Stimulated activated CD4-positive, alpha-beta T cell treated with anti-CD3 and anti-CD28 coated beads, TNF-alpha, amount 100 ng/mL, for 4 hours (primary cell): Measurements from ENCODE around the gene INTS3.
"Not testable (repeated sequence)": the region's sequence is repeated elsewhere in the genome, so short reads cannot be mapped to it uniquely, and the experiment has no call there.

ENCODE experiments used
- DNase-seq, 3 experiments: peaks; one replicate each; pipeline ENCODE4 v3.0.0-alpha.2; 2020; ENCODE audit warnings: low read depth in 3 of 3

INTS3 gene

DNA sequence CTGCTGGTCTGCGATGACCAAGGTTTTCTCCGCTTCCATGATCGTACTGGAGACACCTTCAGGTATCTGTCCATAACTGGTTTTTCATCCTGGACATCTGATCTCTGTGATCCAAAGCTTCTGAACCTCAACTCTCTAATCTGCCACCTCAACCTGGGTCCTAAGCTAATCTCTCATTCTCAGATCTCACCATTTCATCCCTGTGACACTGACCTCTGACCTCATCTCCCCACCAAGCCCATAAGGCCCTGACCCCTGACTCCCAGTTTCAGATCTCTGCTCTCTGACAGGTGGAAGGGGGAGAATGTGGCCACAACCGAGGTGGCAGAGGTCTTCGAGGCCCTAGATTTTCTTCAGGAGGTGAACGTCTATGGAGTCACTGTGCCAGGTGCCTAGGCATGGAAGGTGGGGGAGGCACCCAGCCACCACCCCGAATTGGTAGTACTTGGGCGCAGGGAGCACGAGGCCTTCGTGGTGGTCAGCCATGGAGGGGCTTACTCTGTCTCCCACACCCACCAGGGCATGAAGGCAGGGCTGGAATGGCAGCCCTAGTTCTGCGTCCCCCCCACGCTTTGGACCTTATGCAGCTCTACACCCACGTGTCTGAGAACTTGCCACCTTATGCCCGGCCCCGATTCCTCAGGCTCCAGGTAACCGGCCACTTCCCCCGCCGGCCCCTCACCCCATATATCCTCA lies 51.1 kb downstream of the INTS3 start:
- DNase-seq = no peak

DNA sequence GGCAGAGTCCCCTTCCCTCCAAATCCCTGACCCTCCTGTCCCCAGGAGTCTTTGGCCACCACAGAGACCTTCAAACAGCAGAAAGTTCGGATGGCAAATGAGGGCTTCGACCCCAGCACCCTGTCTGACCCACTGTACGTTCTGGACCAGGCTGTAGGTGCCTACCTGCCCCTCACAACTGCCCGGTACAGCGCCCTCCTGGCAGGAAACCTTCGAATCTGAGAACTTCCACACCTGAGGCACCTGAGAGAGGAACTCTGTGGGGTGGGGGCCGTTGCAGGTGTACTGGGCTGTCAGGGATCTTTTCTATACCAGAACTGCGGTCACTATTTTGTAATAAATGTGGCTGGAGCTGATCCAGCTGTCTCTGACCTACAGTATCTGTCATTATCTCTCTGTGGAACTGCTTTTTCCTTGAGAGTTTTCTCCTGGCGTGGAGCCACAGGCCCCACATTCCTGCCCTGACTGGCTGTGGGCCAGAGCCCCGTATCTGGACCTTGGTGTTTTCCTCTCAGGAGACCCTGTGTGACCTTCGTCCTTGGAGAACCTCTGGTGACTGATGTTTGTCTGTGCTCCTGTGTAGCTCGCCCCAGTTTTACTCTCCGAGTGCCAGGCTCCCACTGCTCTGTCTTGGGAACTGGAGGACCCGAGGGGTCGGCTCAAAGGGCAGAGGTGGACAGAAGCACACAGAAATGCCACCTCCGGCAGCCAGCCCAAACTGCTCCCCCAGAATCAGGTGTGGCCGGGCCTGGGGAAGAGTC lies 52.1 kb downstream of the INTS3 start:
- DNase-seq = no peak

- no peak for DNase-seq
Observed at GRCh38 chr1:153780551-153780950, 52.7 kb downstream of the INTS3 start.

GRCh38 chr1:153782648-153783047 lies 54.8 kb downstream of the INTS3 start:
- not testable (repeated sequence) for DNase-seq

GRCh38 chr1:153783233-153784190 lies 55.7 kb downstream of the INTS3 start:
- DNase-seq = peak; percentile 84 to 86 (median 85)

GRCh38 chr1:153786038-153786790 lies 58.4 kb downstream of the INTS3 start:
- DNase-seq = no peak

DNA sequence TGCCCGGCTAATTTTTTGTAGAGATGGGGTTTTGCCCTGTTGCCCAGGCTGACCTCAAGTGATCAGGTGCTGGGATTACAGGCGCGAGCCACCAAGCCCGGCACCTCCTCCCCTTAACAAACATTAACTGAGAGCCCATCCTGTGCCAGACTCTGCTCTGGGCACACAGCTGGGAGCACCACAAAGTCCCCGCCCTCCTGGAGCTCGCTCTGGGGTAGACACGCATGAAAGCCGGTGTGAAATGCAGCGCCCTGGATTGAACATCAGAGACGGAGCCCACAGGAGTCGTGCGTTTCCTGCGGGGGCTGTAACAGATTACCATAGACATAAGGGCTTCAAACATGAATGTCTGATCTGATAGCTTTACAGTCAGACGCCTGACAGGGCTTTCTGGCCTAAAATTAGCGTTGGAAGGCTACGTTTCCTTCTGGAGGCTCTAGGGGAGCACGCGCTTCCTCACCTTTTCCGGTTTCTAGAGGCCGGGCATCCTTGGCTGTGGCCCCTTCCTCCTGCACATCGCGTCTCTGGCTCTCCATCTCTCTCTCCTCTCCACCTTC lies 61.7 kb downstream of the INTS3 start:
- no peak for DNase-seq

DNA sequence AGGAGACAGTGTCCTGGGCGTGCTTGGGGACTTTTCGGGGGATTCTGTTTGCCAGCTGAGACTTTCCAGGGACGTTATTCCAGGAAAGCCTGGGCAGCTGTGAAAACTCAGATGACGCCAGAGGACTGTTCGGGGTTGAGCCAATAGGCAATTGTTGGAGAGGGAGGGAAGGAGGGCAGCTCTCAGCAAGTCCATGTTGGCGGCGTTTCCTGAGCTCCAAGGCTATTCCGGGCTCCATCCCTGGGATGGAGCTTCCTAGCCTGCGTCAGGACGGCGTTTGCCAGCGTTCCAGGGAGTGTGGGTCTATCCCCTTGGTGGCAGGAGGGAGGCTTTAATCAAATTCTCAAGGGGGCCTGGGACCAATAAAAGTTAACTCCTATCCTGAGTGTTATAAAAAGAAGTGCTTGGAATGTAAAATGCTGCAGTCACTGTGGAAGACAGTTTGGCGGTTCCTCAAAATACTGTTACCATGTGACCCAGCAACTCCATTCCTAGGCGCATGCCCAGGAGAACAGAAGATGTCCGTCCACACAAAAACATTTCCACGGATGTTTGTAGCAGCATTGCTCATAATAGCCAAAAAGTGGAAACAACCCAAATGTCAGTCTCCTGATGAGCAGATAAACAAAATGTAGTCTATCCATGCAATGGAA lies 62.6 kb downstream of the INTS3 start:
- DNase-seq = no peak

- no peak for DNase-seq
Observed at GRCh38 chr1:153790966-153791647, 63.3 kb downstream of the INTS3 start.

DNA sequence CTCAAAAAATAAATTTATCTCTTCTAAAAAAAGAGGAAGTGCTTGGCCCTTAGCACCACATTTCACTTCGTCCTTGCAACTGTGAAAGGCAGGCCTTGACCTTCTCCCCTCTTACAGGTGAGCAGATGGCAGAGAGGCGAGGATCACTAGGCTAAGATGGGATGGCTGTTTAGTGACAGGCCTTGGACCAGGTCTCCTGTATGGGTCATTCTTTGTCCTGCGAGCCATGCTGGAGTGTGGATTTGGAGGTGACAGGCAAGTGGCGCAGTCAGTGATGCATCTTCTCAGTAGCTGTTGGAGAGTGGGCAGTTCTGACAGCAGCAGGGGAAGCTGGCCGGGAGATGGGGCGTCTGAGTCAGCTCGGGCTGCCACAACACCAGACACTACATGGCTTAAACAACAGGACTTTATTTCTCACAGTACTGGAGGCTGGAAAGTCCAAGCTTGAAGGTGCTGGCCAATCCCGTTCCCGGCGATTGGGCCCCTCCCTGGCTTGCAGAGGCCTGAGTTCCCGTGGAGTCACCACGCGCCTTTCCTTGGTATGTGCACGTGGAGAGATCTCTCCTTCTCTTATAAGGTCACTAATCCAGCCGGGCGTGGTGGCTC lies 63.9 kb downstream of the INTS3 start:
- no peak for DNase-seq

DNA sequence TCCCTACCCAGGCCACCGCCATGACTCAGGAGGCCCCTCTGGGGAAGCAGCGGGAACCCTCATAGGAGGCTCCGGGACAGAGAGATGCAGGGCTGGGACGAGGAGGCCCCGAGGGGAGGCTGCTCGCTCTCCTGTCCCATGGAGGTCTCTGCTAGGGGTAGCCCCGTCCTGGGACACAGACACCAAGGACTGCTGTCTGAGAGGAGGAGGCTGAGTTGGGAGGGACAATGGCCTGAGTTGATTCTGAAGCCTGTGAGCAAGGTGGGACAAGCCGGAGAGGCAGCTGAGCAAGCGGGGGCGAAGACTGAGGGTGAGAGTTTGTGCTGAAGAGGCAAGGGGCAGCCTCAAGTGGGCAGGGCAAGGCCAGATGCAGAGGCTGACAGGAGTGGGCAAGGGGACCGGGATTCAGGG lies 64.8 kb downstream of the INTS3 start:
- no peak for DNase-seq

DNA sequence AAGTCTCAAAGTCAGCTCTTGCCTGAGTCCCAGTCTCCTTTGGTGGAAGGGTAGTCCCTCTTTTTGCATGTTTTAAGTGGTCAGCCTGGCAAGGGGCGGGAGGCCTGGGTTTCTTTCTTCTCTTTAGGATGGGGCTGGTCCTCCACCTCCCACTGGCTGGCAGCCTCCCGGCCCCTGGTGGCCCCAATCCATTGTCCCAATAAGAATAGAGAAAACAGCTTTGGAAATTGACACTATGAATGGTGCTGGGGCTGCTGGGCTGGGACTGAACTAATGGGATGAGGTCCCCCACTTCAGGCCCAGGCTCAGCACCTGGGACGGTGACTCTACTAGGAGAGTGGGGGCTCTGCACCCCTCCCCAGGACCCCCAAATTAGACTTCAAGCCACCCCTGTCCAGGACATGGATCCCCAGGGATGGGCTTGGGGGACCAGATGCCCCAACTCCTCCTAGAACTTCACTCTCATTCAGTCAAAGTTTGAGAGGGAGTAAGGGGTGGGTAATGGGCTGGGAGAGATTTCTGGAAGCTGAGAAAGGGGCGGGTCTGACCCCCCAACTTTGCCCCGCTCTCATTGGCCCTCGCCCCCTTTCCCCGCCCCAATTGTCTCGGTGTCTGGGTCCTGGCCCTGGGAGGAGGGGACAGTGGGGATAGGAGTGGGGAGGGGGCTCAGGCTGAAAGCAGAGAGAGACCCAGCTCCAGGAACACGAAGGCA lies 65.6 kb downstream of the INTS3 start:
- no peak for DNase-seq

GRCh38 chr1:153793973-153794615 lies 66.2 kb downstream of the INTS3 start:
- DNase-seq = no peak

- DNase-seq = no peak
Observed at GRCh38 chr1:153794624-153795329, 66.9 kb downstream of the INTS3 start.

DNA sequence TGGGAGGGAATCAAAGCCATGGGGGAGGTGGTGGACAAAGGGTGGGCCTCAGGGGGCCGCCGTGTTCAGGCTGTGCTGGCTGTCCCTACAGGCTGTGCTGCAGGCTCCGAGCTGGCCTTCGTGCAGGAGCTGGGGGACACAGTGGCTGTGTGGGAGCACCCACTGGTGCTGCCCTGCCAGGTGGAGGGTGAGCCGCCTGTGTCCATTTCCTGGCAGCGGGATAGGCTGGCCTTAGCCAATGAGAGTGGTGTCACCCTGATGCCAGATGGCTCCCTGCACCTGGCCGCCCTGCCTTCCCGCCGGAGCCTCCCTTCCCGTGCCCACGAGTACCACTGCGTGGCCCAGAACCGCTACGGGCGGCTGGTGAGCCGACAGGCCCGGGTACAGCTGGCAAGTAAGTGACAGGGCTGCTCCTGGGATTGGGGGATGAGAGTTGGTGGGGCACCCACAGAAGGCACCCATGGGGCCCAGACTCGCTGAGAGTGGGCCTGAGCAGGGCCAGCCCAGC lies 67.5 kb downstream of the INTS3 start:
- no peak for DNase-seq

DNA sequence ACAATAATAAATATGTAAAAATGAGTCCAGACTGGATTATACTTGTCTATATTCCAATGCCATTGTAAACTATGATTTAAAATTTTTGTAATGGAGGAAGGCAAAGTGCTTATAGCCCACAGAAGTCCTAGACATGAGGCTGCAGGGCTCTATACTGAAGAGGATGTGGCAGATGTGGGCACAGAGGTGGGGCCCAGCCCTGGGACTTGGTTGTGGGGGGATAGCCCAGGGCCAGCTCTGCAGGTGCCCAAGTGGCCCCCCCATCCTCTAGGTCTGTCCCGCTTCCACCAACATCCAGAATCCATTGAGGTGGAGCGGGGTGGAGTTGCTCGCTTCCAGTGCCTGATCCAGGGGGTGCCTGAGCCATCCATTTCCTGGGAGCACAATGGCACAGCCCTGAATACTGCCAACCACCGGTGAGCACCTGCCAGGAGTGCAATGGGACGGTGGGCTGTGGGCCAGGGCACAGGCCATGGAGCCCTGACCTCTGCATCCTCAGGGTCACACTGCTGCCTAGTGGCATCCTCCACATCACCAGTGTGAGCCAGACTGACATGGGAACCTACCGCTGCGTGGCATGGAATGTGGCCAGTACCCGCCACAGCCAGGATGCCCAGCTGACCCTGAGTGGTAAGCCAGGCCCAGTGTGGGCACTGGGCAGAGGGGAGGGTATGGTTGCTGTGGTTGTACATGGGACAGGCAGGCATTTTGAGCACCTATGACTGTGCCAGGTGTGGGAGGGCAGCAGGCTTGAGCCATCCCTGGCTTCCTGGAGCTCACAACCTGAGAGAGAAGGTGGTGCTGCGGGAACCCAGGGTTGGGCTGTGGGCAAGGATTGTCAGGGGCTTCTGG lies 68.3 kb downstream of the INTS3 start:
- no peak for DNase-seq
